DND-41 (cell line): ENCODE measurements around the gene EHD3.

ENCODE experiments used
- ATAC-seq: fragments of 200-7000 bp; cut with Tn5 transposase; 3 replicates; pipeline ENCODE4 v1.9.1; 2021; ENCODE audit warnings: low read depth; ENCODE audit not compliant: insufficient read depth
- DNase-seq: peaks from one replicate; pipeline ENCODE4 v3.0.0-alpha.2; 2020
- H2AFZ ChIP-seq: 2 replicates; pipeline ENCODE4 v1.6.0; 2012; ENCODE audit warnings: low read depth, low read length
- H3K27ac ChIP-seq: 2 replicates; pipeline ENCODE4 v1.5.1; 2012; ENCODE audit warnings: low read length, inconsistent platforms
- H3K27me3 ChIP-seq: fragments of 200-600 bp; sonication (generic); 2 replicates; pipeline ENCODE4 v1.6.0; 2012; ENCODE audit warnings: low read length, mild to moderate bottlenecking, inconsistent platforms; ENCODE audit not compliant: insufficient read depth, poor library complexity
- H3K36me3 ChIP-seq: 2 replicates; pipeline ENCODE4 v1.5.1; 2012; ENCODE audit warnings: low read length, inconsistent platforms; ENCODE audit not compliant: insufficient read depth
- H3K4me1 ChIP-seq: 2 replicates; pipeline ENCODE4 v1.5.1; 2012; ENCODE audit warnings: mild to moderate bottlenecking, low read length; ENCODE audit not compliant: insufficient read depth
- H3K4me2 ChIP-seq: 2 replicates; pipeline ENCODE4 v1.6.0; 2012; ENCODE audit warnings: mild to moderate bottlenecking, moderate library complexity, low read length, inconsistent platforms; ENCODE audit not compliant: insufficient read depth
- H3K4me3 ChIP-seq, 2 experiments: fragments of 200-600 bp in 1 of 2; shearing (Covaris generic) in 1 of 2; 2 replicates each; pipeline ENCODE4 v1.5.1; 2012 to 2016; ENCODE audit warnings: inconsistent platforms in 2 of 2, low read length in 2 of 2, mild to moderate bottlenecking in 2 of 2, low read depth in 1 of 2, moderate library complexity in 1 of 2
- H3K79me2 ChIP-seq: 2 replicates; pipeline ENCODE4 v1.6.0; 2012; ENCODE audit warnings: low read length, inconsistent platforms; ENCODE audit not compliant: insufficient read depth
- H3K9ac ChIP-seq: 2 replicates; pipeline ENCODE4 v1.6.0; 2012; ENCODE audit warnings: low read depth, mild to moderate bottlenecking, inconsistent platforms, low read length, moderate library complexity
- H3K9me3 ChIP-seq: 2 replicates; pipeline ENCODE4 v1.5.1; 2012; ENCODE audit warnings: low read length, moderate library complexity, mild to moderate bottlenecking, inconsistent platforms; ENCODE audit not compliant: insufficient read depth, severe bottlenecking
- H4K20me1 ChIP-seq: 2 replicates; pipeline ENCODE4 v1.6.0; 2012; ENCODE audit warnings: low read length; ENCODE audit not compliant: insufficient read depth
- CTCF ChIP-seq: IDR thresholded peaks from 2 replicates; pipeline ENCODE4 v1.5.1; 2012; ENCODE audit warnings: borderline replicate concordance, low read length, moderate library complexity, mild to moderate bottlenecking; ENCODE audit not compliant: poor library complexity, severe bottlenecking; ENCODE audit errors: extremely low read depth
- EZH2 ChIP-seq: IDR thresholded peaks from 3 replicates; pipeline ENCODE4 v1.6.1; 2012; ENCODE audit warnings: borderline replicate concordance, low read depth, mild to moderate bottlenecking, moderate library complexity, low read length, inconsistent platforms; ENCODE audit not compliant: severe bottlenecking

The EHD3 gene

GRCh38 chr2:31233231-31233630 is 721 bp upstream of the EHD3 start:
- peak overlapping the region; percentile 93 for H2AFZ ChIP-seq
- peak overlapping the region; percentile 81 for H3K4me2 ChIP-seq
- DNase-seq = no peak

DNA sequence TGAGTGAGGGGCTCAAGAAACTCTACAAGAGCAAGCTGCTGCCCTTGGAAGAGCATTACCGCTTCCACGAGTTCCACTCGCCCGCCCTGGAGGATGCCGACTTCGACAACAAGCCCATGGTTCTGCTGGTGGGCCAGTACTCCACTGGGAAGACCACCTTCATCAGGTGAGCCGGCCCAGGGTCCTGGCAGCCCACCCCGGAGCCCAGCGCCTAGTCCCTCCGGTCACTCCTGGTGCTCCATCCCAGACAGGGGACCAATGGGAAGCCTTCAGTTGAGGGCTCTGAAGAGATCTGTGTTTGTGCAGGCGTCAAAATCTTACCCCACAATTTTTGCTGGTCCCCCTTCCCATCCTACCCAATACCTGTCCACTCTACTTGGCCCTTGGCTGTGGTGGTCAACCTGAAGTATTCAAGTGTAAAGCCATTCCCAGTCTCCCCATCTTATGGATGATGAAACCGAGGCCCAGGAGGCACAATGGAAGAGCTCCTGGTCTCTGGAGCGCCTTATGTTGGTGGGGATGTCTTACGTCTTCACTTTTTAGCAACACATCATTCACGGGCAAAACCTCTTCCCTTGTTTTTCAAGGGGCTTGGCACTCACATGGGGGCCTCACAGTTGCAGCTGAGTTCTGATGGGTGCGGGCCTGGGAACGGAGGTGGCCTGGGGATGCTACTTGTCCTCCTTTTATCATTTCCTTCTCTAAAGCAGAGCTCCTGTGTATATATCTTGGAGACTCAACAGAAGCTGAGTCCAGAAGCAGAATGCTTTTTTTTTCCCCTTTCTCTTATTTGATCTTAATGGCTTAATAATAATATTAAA is 941 bp downstream of the EHD3 start:
- H3K9ac ChIP-seq = no peak overlapping the region

More at GRCh38 chr2:31233231-31233630, 721 bp upstream of the EHD3 start:
- ATAC-seq = no peak
- TF ChIP-seq CTCF = no peak
- no peak for TF ChIP-seq EZH2
- H3K4me3 ChIP-seq = peak overlapping the region; percentile 18 to 65; a peak in 3 of 4 replicates
- peak overlapping the region; percentile 57 for H3K27ac ChIP-seq
- H3K4me1 ChIP-seq = peaks cover 26% of the 10 kb centered on the region
- no peaks in the 10 kb centered on the region for H3K27me3 ChIP-seq
- H3K79me2 ChIP-seq = no peaks in the 10 kb centered on the region
- H4K20me1 ChIP-seq = no peaks in the 10 kb centered on the region
- no peaks in the 10 kb centered on the region for H3K9me3 ChIP-seq
- H3K36me3 ChIP-seq = no peaks in the 10 kb centered on the region
- H3K9ac ChIP-seq = peak overlapping the region; percentile 53

GRCh38 chr2:31235504-31235902 is 1.6 kb downstream of the EHD3 start:
- H3K9me3 ChIP-seq = no peaks in the 10 kb centered on the region
- no peaks in the 10 kb centered on the region for H3K27me3 ChIP-seq
- TF ChIP-seq EZH2 (no peak), CTCF (no peak)
- no peaks in the 10 kb centered on the region for H3K36me3 ChIP-seq
- ATAC-seq (no peak), DNase-seq (no peak)
- H3K27ac ChIP-seq = no peak overlapping the region
- no peaks in the 10 kb centered on the region for H4K20me1 ChIP-seq
- no peak overlapping the region for H2AFZ ChIP-seq
- no peak overlapping the region for H3K4me2 ChIP-seq
- H3K4me1 ChIP-seq = peaks cover 26% of the 10 kb centered on the region
- no peak overlapping the region for H3K4me3 ChIP-seq
- H3K79me2 ChIP-seq = no peaks in the 10 kb centered on the region
- H3K9ac ChIP-seq = no peak overlapping the region

More for the DNA sequence above, 941 bp downstream of the EHD3 start:
- peak overlapping the region; percentile 93; the same call in 1 of the 2 replicates for H2AFZ ChIP-seq
- H3K27ac ChIP-seq = no peak overlapping the region
- peaks cover 26% of the 10 kb centered on the region for H3K4me1 ChIP-seq
- no peaks in the 10 kb centered on the region for H3K79me2 ChIP-seq
- no peaks in the 10 kb centered on the region for H3K36me3 ChIP-seq
- H3K4me2 ChIP-seq = peak overlapping the region; percentile 81; the same call in 1 of the 2 replicates
- no peaks in the 10 kb centered on the region for H4K20me1 ChIP-seq
- no peak for TF ChIP-seq EZH2
- TF ChIP-seq CTCF = no peak
- no peaks in the 10 kb centered on the region for H3K27me3 ChIP-seq
- H3K9me3 ChIP-seq = no peaks in the 10 kb centered on the region
- ATAC-seq (no peak), DNase-seq (no peak)
- peak overlapping the region in 1 of 2 experiments; percentile 65; a peak in 2 of 4 replicates for H3K4me3 ChIP-seq
